ENCODE measurements around the gene PGM1.

PGM1 gene

DNA sequence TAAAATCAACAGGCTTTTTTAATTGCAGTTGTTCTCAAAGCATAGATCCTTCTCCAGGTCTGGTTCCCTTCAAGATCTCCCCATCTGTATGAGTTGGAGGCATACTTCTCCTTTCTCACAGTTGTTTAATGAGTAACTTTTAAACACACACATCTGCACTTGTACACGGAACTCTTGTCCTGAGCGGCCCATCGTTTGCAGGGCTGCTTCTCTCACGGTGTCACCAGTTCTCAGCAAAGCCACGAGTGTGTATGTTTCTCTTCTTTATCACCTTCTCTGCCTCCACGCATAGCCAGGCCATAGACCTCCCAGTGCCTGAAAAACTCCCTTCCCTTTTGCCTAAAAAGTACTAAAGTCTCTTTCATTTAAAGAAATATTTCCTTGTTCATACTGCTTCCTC is 111.9 kb downstream of the PGM1 start:
- DNase-seq: no peak

DNA sequence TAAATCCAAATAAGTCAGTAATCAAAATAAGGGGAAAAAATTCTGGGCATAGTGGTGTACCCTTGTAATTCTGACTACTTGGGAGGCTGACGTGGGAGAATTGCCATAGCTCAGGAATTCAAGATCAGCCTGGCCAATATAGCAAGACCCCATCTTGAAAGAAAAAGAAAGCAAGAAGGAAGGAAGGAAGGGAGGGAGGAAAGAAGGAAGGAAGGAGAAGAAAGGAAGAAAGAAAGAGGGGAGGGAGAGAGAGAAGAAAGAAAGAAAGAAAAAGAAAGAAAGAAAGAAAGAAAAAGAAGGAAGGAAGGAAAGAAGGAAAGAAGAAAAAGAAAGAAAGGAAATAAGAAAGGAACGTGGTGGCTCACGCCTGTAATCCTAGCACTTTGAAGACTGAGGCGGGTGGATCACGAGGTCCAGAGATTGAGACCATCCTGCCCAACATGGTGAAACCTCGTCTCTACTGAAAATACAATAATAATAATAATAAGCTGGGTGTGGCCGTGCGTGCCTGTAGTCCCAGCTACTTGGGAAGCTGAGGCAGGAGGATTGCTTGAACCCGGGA is 116.1 kb downstream of the PGM1 start:
- no peak for DNase-seq
